ENCODE measurements around the gene PPP3CA. TPM values are rescaled to one million over a fixed set of nuclear protein-coding genes. Genes with fewer than 3 reads are reported as not detected.

PPP3CA gene
- total RNA-seq, 1 donor = 64.4 TPM

GRCh38 chr4:101251261-101251660 lies 96.1 kb downstream of the PPP3CA start:
- TF ChIP-seq, protein P1, sequence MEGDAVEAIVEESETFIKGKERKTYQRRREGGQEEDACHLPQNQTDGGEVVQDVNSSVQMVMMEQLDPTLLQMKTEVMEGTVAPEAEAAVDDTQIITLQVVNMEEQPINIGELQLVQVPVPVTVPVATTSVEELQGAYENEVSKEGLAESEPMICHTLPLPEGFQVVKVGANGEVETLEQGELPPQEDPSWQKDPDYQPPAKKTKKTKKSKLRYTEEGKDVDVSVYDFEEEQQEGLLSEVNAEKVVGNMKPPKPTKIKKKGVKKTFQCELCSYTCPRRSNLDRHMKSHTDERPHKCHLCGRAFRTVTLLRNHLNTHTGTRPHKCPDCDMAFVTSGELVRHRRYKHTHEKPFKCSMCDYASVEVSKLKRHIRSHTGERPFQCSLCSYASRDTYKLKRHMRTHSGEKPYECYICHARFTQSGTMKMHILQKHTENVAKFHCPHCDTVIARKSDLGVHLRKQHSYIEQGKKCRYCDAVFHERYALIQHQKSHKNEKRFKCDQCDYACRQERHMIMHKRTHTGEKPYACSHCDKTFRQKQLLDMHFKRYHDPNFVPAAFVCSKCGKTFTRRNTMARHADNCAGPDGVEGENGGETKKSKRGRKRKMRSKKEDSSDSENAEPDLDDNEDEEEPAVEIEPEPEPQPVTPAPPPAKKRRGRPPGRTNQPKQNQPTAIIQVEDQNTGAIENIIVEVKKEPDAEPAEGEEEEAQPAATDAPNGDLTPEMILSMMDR (IDR thresholded peaks at IDR 0.05; ENCODE audit: insufficient read depth, low read length) = no peak
- DNase-seq (ENCODE audit: low read depth) = no peak
- H3K4me3 ChIP-seq (ENCODE audit: low read depth, low read length) = no peak overlapping the region

GRCh38 chr4:101244349-101244748 lies 103.0 kb downstream of the PPP3CA start:
- TF ChIP-seq, protein P1 (IDR thresholded peaks at IDR 0.05; ENCODE audit: insufficient read depth, low read length) = no peak
- H3K4me3 ChIP-seq (ENCODE audit: low read depth, low read length) = no peak overlapping the region
- no peak for DNase-seq (ENCODE audit: low read depth)

DNA sequence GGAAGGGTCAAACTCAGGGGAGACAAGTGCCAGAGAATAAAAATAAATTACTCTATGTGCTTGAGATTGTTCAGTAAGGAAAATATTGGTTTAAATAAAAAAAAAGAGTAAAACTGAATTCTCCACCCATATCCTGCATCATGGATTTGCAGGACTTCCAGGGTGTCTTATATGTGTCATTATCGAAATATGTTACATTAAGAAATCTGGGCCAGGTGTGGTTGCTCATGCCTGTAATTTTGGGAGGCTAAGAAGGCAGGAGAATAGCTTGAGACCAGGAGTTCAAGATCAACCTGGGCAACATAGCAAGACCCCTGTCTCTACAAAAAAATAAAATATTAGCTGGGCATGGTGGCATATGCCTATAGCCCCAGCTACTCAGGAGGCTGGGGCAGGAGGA lies 104.9 kb downstream of the PPP3CA start:
- no peak overlapping the region for H3K4me3 ChIP-seq (ENCODE audit: low read depth, low read length)
- TF ChIP-seq, protein P1 (IDR thresholded peaks at IDR 0.05; ENCODE audit: insufficient read depth, low read length) = no peak
- DNase-seq (ENCODE audit: low read depth) = no peak

DNA sequence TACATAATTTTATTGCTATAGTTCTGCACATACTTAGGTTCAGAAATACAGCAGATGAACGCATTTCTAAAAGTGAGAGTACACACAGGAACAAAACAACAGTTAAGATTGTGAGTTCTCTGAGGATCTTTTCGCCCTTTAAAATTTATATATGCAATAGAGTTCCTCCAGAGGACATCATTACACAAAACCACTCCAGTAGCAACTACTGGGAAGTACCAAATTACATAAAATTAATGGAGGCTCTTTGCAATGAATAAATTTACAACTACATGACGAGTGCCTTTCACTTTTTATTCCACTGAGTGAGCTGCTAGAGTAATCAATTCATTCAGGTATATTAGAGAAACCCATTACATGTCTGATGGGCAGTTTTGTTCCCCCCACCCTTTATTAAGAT lies 107.2 kb downstream of the PPP3CA start:
- no peak for DNase-seq (ENCODE audit: low read depth)
- TF ChIP-seq, protein P1 (IDR thresholded peaks at IDR 0.05; ENCODE audit: insufficient read depth, low read length) = no peak
- H3K4me3 ChIP-seq (ENCODE audit: low read depth, low read length) = no peak overlapping the region

DNA sequence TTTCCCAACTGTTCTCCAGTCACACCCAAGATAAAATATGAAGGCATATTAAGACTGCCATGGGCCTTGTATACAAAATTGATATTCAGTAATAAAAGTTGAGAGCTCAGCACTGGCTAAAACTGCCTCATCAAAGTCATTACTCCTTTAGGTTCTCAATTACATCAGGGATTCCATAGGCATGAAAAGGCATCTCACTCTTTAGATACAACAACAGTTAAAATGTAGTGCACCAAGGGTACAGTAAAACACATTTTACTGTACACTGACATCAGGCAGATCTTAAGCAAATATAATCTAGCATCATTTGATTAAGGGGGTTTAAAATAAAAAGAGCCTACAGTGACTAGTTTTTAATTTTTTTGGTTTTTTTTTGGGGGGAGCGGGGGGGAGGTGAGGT lies 107.7 kb downstream of the PPP3CA start:
- no peak overlapping the region for H3K4me3 ChIP-seq (ENCODE audit: low read depth, low read length)
- DNase-seq (ENCODE audit: low read depth) = no peak
- TF ChIP-seq, protein P1 (IDR thresholded peaks at IDR 0.05; ENCODE audit: insufficient read depth, low read length) = no peak

DNA sequence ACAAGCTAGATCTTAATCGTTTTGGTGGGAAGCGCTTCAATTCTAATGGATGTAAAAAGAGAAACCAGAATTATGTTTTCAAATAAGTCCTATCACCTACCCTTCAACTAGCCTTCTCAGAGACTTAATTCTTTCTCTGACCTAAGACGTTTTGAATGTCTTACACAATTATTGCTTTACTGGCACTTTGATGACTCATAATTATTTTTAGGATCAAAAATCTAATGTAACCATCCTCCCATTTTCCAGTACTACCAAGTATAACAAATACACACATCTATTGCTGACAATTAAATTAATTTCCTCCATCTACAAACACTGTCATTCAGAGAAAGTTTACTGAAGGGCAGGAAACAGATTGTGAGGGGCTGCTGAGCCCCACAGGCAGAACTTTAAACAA lies 108.6 kb downstream of the PPP3CA start:
- TF ChIP-seq, protein P1 (IDR thresholded peaks at IDR 0.05; ENCODE audit: insufficient read depth, low read length) = no peak
- no peak overlapping the region for H3K4me3 ChIP-seq (ENCODE audit: low read depth, low read length)
- peak; percentile 70 for DNase-seq (ENCODE audit: low read depth)

DNA sequence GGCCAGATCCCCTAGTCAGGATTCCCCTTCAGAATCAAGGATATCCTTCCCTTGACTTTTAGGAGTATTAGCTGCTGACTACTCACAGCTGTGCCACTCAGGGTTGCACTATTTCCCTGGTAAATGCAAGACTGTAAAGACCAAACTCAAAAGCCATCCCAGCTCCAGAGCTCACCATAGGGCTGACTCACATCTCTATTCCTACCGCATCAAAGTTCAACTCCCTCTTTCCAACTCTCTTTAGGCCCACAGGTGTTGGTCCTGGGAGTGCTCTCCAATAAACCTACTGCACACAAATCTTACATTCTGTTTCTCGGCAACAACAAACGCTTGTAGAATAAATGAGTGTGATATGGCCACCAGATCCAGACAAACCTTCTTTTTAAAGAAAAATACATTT lies 109.6 kb downstream of the PPP3CA start:
- TF ChIP-seq, protein P1 (IDR thresholded peaks at IDR 0.05; ENCODE audit: insufficient read depth, low read length) = no peak
- H3K4me3 ChIP-seq (ENCODE audit: low read depth, low read length) = no peak overlapping the region
- DNase-seq (ENCODE audit: low read depth) = no peak

All from fibroblast of the aortic adventitia (primary cell).